HEK293T (cell line): ENCODE measurements around the gene BST2.

Experiments
- ARNT ChIP-seq: fragments of 450-650 bp; IDR thresholded peaks from 2 replicates; pipeline ENCODE4 v1.6.1; 2017; ENCODE audit warnings: mild to moderate bottlenecking
- BHLHE40 ChIP-seq: fragments of 450-650 bp; IDR thresholded peaks from 2 replicates; pipeline ENCODE4 v1.6.1; 2016; ENCODE audit warnings: mild to moderate bottlenecking, moderate library complexity, borderline replicate concordance
- CTBP1 ChIP-seq: fragments of 450-650 bp; IDR thresholded peaks from 2 replicates; pipeline ENCODE4 v1.6.1; 2016; ENCODE audit warnings: borderline replicate concordance
- ELF4 ChIP-seq: fragments of 450-650 bp; IDR thresholded peaks from 2 replicates; pipeline ENCODE4 v1.6.1; 2017; ENCODE audit warnings: antibody characterized with exemption
- FOXK2 ChIP-seq: fragments of 450-650 bp; IDR thresholded peaks from 2 replicates; pipeline ENCODE4 v1.6.1; 2016; ENCODE audit warnings: mild to moderate bottlenecking
- FOXM1 ChIP-seq: fragments of 450-650 bp; IDR thresholded peaks from 2 replicates; pipeline ENCODE4 v1.6.1; 2017; ENCODE audit warnings: mild to moderate bottlenecking, borderline replicate concordance
- LEF1 ChIP-seq: fragments of 450-650 bp; IDR thresholded peaks from 2 replicates; pipeline ENCODE4 v1.6.1; 2017; ENCODE audit warnings: mild to moderate bottlenecking, borderline replicate concordance
- NFRKB ChIP-seq: fragments of 450-650 bp; IDR thresholded peaks from 2 replicates; pipeline ENCODE4 v1.6.1; 2016; ENCODE audit warnings: mild to moderate bottlenecking, moderate library complexity
- SUZ12 ChIP-seq: fragments of 450-650 bp; IDR thresholded peaks from 2 replicates; pipeline ENCODE4 v1.6.1; 2016; ENCODE audit warnings: mild to moderate bottlenecking
- ZNF384 ChIP-seq: fragments of 450-650 bp; IDR thresholded peaks from 2 replicates; pipeline ENCODE4 v1.6.1; 2016

- no peak for TF ChIP-seq ZNF384
- TF ChIP-seq BHLHE40 = no peak
- TF ChIP-seq SUZ12 = no peak
- TF ChIP-seq CTBP1 = no peak
- no peak for TF ChIP-seq FOXM1
- no peak for TF ChIP-seq ARNT
- TF ChIP-seq ELF4 = no peak
- TF ChIP-seq LEF1 = no peak
- TF ChIP-seq FOXK2 = no peak
- TF ChIP-seq NFRKB = no peak
Observed at GRCh38 chr19:17435218-17435617, 29.8 kb upstream of the BST2 start.
